Panc1 (cell line): ENCODE results near the gene SLC7A5.

Source experiments
- CTCF ChIP-seq: fragments of 450-650 bp; IDR thresholded peaks from 2 replicates; pipeline ENCODE4 v1.5.1; 2017; ENCODE audit warnings: mild to moderate bottlenecking
- POLR2AphosphoS5 ChIP-seq: IDR thresholded peaks from 2 replicates; pipeline ENCODE4 v1.6.1; 2012; ENCODE audit warnings: mild to moderate bottlenecking, low read depth, low read length, moderate library complexity
- REST ChIP-seq, 2 experiments: IDR thresholded peaks; 2 replicates each; pipeline ENCODE4 v1.6.1; 2011 to 2012; ENCODE audit warnings: low read depth in 2 of 2, control low read depth in 1 of 2, low read length in 1 of 2, mild to moderate bottlenecking in 1 of 2, moderate library complexity in 1 of 2; ENCODE audit not compliant: insufficient read depth in 1 of 2
- SIN3A ChIP-seq: IDR thresholded peaks from 2 replicates; pipeline ENCODE4 v1.6.1; 2012; ENCODE audit warnings: low read depth, mild to moderate bottlenecking, low read length, moderate library complexity, borderline replicate concordance; ENCODE audit not compliant: insufficient read depth
- TCF7L2 ChIP-seq: IDR thresholded peaks from 2 replicates; pipeline ENCODE4 v1.6.1; 2011; ENCODE audit warnings: mild to moderate bottlenecking, low read depth, low read length, inconsistent platforms

GRCh38 chr16:87806641-87807546, 62.4 kb downstream of the SLC7A5 start:
- TF ChIP-seq CTCF, result no peak
- no peak for TF ChIP-seq POLR2AphosphoS5
- TF ChIP-seq REST (IDR thresholded peaks at IDR 0.05; ENCODE audit: insufficient read depth in 1 of 2, low read depth in 2 of 2, low read length in 1 of 2), result no peak
- no peak for TF ChIP-seq SIN3A
- no peak for TF ChIP-seq TCF7L2
